HG03159 (cell line): ENCODE results near the gene LEFTY2.
"Not testable (repeated sequence)": the region's sequence is repeated elsewhere in the genome, so short reads cannot be mapped to it uniquely, and the experiment has no call there.

Experiments
- ATAC-seq: cut with Tn5 transposase; IDR thresholded peaks from one replicate; pipeline ENCODE4 v1.9.1; 2021; ENCODE audit warnings: mild to moderate bottlenecking, moderate library complexity; ENCODE audit not compliant: unreplicated experiment

The LEFTY2 gene

GRCh38 chr1:225908013-225908640, 32.9 kb downstream of the LEFTY2 start:
- no peak for ATAC-seq

- no peak for ATAC-seq
Observed at GRCh38 chr1:225907341-225907740, 33.7 kb downstream of the LEFTY2 start.

- no peak for ATAC-seq
Observed at GRCh38 chr1:225906467-225906866, 34.6 kb downstream of the LEFTY2 start.

GRCh38 chr1:225903623-225904022, 37.4 kb downstream of the LEFTY2 start:
- no peak for ATAC-seq

- no peak for ATAC-seq
Observed at GRCh38 chr1:225899044-225899925, 41.7 kb downstream of the LEFTY2 start.

- ATAC-seq, result no peak
Observed at GRCh38 chr1:225897595-225898514, 43.2 kb downstream of the LEFTY2 start.

GRCh38 chr1:225896937-225897549, 44.0 kb downstream of the LEFTY2 start:
- peak; percentile 100 for ATAC-seq

- no peak for ATAC-seq
Observed at GRCh38 chr1:225896494-225896893, 44.5 kb downstream of the LEFTY2 start.

GRCh38 chr1:225892307-225892706, 48.7 kb downstream of the LEFTY2 start:
- no peak for ATAC-seq

GRCh38 chr1:225891229-225891972, 49.6 kb downstream of the LEFTY2 start:
- no peak for ATAC-seq

GRCh38 chr1:225890346-225891228, 50.4 kb downstream of the LEFTY2 start:
- ATAC-seq, result no peak

- no peak for ATAC-seq
Observed at GRCh38 chr1:225889743-225890142, 51.3 kb downstream of the LEFTY2 start.

GRCh38 chr1:225888898-225889601, 52.0 kb downstream of the LEFTY2 start, which contains the start of gene LEFTY1:
TSS of gene LEFTY1 (minus strand) at chr1:225889146. CDS start at chr1:225889066, 80 bp downstream.
- ATAC-seq, result no peak

- ATAC-seq, result no peak
Observed at GRCh38 chr1:225888289-225888897, 52.6 kb downstream of the LEFTY2 start.

GRCh38 chr1:225887554-225888288, 53.3 kb downstream of the LEFTY2 start:
- ATAC-seq, result not testable (repeated sequence)

GRCh38 chr1:225887030-225887314, 54.0 kb downstream of the LEFTY2 start:
- no peak for ATAC-seq
